GM18499 (cell line): ENCODE results near the gene MANBA.
"Not testable (repeated sequence)": the region's sequence is repeated elsewhere in the genome, so short reads cannot be mapped to it uniquely, and the experiment has no call there.

Experiments used
- ATAC-seq: cut with Tn5 transposase; IDR thresholded peaks from one replicate; pipeline ENCODE4 v1.9.1; 2021; ENCODE audit warnings: moderate number of reproducible peaks; ENCODE audit not compliant: insufficient read depth, unreplicated experiment

The MANBA gene

DNA sequence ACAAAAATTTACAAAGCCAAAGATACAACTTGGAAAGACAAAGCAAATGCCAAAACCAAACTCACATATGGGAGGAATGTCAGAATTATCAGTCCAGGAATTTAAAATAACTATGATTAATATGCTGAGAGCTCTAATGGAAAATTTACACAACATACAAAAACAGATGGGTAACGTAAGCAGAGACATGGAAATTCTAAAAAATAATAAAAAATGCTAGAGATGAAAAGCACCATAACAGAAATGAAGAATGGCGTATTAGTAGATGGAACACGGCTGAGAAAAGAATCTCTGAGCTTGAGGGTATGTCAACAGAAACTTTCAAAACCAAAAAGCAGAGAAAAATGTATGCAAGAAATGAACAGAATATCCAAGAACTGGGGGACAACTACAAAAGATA, 4.1 kb upstream of the MANBA start:
- ATAC-seq, result no peak

DNA sequence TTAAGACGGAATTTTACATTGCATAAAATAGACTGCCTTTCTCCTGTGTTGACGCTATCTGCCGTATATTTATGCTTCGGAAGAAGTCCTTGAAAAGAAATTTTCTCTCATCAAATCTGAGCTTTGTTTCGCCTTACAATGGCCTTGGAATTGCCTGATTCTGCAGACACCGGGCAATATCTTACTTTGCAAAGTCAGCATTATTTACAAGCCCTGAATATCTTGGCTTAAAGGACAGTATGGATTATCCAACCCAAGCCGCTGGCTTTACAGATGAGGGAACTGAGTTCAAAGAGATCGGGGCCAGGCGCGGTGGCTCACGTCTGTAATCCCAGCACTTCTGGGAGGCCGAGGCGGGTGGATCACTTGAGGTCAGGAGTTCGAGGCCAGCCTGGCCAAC, 1.1 kb upstream of the MANBA start:
- ATAC-seq, result no peak

DNA sequence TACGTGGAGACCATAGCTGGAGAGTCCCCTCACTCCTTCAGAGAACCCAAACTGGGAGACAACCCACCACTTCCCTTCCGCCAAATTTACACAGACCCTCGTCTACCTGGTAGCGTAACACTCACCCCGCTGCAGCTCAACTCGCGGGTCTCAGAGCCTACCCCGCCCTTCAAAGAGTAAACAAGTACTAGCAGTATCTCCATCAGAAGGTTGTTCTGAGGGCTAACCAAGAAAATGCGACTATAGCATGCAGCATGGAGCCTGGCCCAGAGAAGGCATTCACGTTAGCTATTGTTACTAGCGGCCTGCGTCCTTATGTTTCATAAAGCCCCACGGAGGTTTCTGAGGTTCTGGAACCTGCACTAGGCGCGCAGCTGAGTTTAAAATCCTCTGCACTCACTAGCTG, 531 bp upstream of the MANBA start:
- ATAC-seq, result no peak

DNA sequence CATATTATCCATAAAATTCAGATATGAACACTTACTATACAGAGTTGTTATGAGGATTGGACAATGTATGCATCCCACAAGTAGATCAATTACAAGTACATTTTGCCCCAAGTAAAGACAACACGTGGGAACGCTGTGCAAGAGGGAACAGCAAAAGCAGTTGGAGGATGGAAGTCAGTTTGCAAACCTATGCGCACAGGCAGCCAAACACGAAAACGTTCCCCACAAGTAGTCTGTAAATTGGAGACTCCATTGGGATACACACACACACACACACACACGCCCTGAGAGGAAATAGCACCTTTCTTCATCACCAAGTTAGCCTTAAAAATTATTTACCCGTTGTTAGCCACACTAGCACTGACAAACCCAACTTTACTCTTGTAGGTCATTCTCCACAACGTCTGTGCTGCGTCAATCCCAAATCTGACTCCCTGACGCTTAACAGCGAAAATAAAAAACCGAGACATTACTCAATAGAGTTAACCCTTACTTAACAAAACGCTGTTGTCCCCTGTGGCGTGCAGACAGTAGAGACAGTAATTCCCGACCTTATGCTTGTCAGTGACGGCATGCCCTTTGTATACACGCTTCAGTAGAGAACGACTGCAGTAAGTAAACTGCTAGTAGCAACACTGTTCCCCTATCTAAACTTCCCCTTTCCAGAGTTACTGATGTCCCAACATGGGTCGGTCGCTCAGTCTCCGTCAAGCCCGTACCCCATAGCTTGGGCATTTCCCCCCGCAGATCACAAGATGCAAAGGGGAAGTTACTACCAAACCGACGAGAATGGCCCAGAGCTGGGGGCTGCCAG, 730 bp downstream of the MANBA start:
- ATAC-seq, result peak; percentile 54

DNA sequence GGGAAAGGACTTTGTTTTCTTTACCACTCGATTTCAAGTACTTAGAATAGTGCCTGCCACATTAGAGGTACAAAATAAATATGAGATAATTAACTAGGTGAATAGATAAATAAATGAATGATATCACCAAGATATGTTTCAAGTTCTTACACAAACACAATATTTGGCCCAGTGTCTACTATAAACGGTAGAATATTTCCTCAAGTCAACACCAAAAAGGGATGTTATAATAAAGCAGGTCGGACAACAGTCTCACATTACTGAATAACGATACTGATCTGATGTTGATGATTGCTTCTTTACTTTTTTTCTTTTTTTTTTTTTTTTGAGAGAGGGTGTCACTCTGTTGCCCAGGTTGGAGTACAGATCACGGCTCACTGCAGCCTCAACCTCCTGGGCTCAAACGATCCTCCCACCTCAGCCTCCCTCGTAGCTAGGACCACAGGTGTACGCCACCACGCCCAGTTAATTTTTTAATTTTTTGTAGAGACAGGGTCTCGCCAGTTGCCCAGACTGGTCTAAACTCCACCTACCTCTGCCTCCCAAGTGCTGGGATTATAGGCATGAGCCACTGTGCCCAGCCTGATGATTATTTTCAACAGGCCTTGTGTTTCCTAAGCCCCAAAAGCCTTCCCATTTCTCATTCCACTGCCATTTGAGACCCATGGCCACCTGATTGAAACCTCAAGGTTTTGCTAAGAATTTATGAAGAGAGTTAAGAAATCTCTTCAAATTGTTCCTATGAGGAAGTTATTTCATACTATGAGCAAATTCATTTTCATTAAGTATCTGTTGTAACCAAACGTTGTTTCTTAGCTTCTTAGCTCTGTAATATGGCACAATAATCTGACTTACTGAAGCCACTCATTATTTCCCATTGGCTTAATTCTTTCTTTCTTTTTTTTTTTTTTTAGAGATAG, 2.3 kb downstream of the MANBA start:
- no peak for ATAC-seq

DNA sequence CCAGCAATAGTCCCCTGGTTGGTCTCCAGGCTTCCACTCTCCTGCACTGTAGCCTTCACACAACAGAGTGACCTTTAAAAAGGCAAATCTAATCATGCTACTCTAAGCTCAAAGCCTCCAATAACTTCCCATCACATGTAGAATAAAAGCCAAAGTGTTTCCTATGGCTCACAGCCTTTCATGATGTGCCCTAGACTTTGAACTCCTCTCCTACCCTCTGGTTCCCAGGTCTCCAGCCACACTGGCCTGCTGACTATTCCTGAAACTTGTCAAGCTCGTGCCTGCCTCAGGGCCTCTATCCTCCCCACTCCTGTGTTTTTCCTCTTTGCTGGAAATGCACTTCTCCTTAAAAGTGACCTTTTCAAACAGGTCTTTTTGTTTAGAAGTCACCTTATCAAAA, 3.1 kb downstream of the MANBA start:
- no peak for ATAC-seq

DNA sequence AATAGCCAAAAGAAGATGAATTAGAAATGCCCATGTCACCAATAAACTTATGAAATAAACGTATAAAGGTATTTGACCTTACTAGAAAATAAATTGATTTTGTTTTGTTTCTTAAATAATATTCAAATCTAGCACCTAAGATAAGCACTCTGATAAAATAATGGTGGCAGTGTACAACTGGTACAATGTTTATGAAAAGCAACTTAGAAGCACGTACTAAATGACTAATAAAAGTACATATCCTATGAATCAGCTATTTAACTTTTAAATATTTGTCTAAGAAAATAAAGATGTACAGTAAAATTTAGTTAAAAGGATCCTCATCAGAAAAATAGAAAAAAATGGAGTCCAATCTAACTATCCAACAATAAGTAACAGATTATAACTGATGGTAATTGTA, 6.7 kb downstream of the MANBA start:
- ATAC-seq, result no peak

DNA sequence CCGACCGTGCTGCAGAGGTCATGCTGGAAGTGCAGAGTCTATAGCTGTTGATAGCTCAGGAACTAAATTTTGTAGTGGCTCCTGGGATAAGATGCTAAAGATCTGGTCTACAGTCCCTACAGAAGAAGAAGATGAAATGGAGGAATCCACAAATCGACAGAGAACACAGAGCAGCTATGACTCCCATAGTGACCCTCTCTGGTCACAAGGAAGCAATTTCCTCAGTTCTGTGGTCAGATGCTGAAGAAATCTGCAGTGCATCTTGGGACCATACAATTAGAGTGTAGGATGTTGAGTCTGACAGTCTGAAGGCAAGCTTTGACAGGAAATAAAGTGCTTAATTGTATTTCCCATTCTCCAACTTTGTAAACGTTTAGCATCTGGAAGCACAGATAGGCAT, 8.8 kb downstream of the MANBA start:
- no peak for ATAC-seq

DNA sequence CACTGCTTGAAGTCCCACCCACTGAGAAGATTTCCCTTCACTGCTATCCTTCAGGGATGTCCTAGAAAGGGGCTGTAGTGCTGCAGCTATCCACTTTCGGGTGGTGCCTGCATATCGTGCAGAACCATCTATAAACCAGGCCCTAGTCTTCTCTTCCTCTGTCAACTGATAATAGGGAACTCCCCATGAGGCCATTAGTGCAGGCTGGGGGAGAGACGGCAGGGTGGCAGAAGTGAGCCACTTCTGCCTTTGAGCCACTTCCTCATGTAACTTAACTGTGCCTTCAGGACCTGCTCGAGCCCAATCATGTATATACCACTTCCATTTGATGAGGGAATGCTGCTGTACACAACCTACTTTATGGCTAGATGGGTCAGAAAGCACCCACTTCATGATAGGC, 17.4 kb downstream of the MANBA start:
- peak; percentile 96 for ATAC-seq

DNA sequence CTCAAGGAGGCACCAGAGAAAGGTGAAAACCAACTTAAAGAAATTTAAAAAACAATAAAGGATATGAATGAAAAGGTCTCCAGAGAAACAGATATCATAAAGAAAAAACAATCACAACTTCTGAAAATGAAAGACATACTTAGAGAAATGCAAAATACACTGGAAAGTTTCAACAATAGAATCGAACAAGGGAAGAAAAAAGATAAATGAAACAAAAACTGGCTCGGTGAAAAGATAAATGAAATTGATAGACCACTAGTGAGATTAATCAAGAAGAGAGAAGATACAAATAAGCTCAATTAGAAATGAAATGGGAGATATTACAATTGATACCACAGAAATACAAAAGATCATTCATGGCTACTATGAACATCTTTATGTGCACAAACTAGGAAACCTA, 22.0 kb downstream of the MANBA start:
- ATAC-seq, result not testable (repeated sequence)

DNA sequence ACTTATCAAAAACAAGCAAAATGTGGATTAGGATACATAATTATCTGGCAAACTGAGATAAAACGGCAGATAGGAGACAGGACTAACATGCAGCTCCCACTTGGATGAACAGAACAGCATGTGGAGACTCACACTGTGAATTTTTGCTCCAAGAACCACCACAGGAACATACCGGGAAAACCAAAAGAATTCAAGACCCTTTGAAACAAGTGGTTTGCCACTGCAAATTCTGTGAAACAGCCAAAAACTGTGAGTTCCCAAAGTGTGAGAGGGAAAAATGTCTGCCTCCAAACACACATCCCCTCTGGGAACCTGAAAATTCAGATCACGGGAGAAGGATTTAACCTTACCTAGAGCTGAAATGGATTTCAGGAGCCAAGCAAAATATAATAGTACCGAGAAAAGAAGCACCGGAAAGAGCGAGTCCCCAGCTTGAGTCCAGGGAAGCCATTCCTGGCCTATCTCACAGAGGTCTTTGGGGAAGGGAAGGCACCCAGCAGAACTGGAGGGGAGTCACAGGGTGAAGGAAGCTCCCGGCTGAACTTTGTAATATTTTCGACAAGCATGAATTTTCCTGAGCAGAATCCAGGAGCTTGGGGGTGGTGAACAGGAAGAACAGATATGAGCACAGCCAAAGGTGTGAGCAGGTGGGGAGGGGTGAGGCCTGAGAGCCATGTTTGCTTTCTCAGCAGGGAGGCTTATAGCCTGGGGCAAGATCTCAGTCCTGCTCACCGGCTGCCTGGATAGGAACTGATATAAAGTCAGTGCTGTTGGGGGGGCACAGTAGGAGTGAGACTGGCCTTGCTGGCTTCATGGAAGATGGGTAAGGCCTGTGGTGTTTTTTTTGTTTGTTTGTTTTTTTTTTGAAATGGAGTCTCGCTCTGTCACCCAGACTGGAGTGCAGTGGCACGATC, 23.9 kb downstream of the MANBA start:
- ATAC-seq, result no peak

DNA sequence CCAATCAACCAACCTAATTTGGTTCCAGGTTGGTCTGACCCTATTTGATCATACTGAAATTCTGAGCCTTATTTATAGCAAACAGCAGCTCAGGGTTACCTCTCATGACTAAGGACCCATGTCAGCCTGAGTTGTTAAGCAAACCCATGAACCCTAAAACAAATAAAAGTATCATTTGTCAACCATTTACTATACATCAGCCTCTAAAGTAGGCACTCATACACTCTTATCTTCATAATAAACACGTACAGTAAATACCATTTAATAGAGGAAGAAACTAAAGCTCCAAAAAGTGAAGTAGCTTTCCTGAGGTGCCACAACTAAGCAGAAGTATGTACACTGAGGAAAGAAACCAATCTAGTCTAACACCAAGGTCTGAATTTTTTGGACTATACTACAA, 25.2 kb downstream of the MANBA start:
- no peak for ATAC-seq

DNA sequence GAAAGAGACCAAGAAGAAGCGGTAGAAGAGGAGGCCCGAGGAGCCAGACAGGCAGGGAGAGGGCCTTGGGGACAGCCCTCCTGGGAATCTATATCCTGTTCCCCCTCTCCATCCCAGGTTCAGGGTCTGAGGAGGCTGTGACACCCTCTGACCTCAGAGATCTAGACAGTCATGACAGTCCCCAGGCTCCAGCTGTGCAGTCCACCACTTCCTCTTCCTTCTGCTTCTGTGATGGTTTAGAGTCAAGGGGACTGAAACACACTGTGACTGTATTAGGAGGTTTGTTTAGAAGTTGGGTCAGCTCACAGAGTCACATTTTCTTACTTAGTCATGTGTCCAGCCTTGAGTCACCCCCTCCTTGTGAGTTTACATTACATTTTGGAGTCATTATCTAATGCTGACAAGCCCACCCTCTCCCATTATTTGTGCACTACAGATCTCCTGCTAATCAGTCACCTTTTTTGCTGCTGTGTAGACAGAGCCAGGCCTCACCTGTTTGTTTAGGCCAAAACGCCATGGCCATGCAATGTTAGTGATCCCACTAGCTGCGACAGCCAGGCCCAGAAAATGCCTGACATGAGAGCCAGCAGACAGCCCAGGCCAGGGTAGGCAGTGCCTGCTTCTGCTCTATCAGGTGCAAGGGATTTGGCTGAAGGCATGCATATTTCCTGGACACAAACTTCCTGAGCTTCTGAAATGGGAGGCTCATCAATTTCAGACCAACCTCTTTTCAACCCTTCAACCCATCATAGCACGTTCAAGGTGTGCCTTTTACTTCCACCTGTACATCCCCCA, 26.0 kb downstream of the MANBA start:
- ATAC-seq, result peak; percentile 99

DNA sequence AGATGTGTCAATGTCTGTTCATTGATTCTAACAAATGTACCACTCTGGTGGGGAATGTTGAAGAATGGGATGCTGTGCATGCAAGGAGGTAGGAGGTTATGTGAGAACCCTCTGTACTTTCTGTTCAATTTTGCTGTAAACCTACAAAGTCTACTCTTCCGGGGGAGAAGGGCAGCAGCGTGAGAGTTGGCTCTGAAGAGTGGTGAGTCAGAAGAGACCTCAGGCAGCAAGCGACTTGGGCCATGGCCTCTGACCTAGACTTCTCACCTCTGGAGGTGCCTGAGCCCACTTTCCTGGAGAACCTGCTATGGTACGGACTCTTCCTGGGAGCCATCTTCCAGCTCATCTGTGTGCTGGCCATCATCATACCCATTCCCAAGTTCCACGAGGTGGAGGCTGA, 26.7 kb downstream of the MANBA start:
- no peak for ATAC-seq

DNA sequence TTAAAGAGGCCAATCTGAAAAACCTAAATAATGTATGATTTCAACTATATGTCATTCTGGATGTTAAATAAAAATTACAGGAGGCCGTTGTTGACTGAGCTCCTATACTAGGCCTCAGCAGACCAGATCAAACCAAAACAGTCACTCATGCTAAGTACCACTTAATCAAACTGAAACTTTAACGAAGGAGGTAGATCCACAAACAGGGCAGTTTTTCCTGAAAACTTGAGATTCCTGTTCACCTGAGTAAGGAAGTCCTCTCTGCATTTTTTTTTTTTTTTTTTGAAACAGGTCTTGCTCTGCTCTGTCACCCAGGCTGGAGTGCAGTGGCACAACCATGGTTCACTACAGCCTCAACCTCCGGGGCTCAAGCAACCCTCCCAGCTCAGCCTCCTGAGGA, 27.7 kb downstream of the MANBA start:
- ATAC-seq, result no peak

DNA sequence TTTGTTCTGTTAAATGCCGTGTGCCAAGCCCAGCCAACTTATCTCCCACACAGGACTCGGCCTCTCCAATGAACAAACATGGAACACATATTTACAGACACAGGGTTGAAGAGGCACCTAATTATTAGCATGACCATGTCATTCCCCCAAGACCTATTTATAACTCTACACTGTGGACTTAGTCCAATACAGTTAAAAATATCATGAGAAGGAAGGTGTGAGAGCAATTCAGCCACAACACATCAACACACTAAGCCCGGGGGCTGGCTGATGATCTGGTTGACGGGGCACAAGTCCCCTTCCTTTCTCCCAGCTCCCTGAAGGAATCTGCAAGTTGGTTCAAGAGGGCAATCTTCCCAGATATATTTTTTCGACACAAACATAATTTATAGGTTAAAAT, 28.1 kb downstream of the MANBA start:
- no peak for ATAC-seq

DNA sequence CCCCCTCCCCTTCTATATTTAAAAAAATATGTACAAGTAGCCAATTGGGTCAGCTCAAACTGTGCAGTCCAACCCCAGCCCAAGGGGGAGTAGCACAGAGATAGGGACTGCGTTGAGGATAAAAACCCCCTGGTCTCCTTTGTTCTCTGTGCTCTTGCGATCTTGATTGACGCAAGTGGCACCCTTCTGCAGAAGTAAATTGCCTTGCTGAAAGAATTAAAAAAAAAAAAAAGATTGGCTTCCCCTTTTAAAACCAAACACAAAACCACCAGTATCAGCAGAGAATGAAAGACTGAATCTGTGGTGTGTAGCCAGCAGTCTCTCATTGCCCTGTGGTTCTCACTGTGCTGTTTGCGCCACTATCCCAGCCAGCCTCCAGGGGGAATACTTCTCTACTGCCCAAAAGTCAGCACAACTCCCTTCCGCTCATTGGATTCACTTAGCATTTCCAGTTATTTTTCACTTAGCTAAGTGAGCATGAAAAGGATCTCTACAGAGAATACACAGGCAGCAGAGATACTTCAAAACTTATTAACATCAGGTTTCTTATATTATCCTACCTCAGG, 29.7 kb downstream of the MANBA start:
- ATAC-seq, result no peak

DNA sequence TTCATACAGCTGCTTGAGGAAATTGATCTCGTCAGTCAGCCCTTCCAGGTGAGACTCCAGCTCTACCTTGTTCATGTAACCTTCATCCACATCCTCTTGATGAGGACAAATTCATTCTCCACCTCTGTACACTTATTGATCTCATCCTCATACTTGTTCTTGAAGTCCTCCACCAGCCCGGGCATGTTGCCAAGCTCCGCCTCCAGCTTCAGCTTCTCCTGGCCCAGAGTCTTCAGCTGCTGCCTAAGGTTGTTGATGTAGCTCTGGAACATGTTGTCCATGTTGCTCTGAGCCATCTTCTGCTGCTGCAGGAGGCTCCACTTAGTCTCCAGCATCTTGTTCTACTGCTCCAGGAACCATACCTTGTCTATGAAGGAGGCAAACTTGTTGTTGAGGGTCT, 31.3 kb downstream of the MANBA start:
- not testable (repeated sequence) for ATAC-seq

DNA sequence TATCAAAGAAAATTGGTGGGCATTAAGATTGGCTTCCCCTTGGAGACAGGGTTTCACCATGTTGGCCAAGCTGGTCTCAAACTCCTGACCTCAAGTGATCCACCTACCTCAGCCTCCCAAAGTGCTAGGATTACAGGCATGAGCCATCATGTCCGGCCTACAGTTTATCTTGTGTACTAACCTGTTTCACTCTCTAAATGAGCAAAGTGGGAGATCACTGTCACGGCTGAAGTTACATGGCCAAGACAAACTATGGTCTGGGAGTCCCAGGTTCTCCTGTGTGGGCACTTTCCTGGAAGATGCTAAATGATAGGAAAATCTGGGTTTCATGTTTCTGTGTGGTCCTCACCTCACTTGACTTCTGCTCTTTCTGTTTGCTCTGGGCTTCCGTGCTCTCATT, 33.8 kb downstream of the MANBA start:
- not testable (repeated sequence) for ATAC-seq
